CD4-positive, alpha-beta T cell treated with Interleukin-6 at 100 ng/mL for 8 hours (primary cell): ENCODE results near the gene CLCN6.

Experiments used
- DNase-seq: peaks from one replicate; pipeline ENCODE4 v3.0.0-alpha.2; 2020; ENCODE audit warnings: mixed read lengths, low spot score

The CLCN6 gene

GRCh38 chr1:11780380-11781147, 25.4 kb upstream of the CLCN6 start:
- no peak for DNase-seq

GRCh38 chr1:11781297-11781696, 24.7 kb upstream of the CLCN6 start:
- no peak for DNase-seq

- DNase-seq: no peak
Observed at GRCh38 chr1:11782127-11782708, 23.8 kb upstream of the CLCN6 start.

GRCh38 chr1:11783556-11783955, 22.4 kb upstream of the CLCN6 start:
- DNase-seq: no peak

- DNase-seq: no peak
Observed at GRCh38 chr1:11784256-11784992, 21.6 kb upstream of the CLCN6 start.

- peak; percentile 29 for DNase-seq
Observed at GRCh38 chr1:11784993-11785769, 20.8 kb upstream of the CLCN6 start.

DNA sequence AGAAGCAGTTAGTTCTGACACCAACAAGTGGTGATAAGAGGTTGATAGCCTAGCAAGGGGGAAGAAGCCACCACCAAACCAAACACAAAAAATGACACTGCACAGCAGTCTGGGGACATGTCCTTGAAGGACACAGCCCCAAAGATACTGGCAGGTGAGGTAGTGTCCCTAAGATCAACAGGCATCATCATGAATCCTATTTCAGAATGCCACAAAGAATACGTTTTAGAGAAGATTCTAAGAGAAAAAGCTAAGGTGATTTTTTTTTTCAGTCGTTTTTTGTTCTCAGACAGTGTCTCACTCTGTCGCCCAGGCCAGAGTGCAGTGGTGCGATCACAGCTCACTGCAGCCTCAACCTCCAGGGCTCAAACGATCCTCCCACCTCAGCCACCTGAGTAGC, 19.8 kb upstream of the CLCN6 start:
- no peak for DNase-seq

DNA sequence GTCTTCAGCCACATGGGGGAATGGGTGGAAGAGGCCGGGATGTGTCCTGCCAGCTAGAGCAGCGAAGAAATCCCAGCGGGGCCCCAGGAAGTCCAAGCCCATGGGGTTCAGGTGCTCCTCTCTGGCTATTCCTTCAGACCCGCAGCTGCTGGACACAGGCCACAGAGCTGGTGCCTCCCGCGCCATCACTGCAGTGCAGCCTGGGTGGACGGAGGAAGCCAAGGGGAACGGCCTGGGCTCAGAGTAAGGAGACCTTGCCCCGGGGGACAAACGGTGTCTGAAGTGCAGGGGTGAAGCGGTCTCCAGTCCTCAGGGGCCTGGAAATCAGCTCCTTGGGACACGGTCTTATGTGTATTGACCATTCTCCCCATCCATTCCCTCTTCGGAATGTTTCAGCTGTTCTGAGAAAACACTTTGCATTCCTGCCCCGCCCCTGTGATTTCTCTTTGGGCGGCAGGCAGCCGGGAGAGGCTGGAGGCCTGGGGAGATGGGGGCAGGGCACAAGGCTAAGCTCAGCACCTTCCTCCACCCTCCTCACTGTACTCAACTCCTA, 18.7 kb upstream of the CLCN6 start:
- no peak for DNase-seq

DNA sequence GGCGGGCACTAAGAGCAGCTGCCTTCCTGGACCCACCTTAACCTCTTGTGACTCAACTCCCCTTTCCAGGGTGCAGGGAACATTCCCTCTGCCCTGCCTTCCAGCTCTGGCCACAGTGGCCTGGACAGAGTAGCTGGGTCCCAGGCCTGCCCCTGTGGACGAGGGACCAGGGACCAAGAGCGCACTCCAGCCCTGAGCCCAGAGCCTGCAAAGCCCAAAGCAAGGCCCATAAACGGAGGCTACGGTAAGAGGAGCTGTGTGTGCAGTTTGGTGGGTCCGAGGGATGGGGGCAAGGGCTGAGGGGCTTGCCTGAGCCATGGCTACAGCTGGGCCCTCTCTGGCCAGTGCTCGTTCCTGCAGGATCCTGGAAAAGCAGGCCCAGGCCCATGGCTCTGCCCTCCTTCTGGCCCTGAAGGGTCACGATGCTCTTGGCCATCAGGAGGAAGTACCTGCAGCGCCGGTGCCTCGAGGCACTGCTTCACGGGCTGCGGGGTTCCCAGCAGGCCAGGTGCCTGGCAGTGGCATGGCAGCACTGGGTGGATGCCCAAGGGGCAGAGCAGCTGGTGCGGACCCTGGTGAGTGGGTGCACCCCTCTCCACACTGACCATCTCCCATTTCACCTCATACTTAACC, 18.1 kb upstream of the CLCN6 start:
- DNase-seq: no peak

- no peak for DNase-seq
Observed at GRCh38 chr1:11788549-11789053, 17.4 kb upstream of the CLCN6 start.

DNA sequence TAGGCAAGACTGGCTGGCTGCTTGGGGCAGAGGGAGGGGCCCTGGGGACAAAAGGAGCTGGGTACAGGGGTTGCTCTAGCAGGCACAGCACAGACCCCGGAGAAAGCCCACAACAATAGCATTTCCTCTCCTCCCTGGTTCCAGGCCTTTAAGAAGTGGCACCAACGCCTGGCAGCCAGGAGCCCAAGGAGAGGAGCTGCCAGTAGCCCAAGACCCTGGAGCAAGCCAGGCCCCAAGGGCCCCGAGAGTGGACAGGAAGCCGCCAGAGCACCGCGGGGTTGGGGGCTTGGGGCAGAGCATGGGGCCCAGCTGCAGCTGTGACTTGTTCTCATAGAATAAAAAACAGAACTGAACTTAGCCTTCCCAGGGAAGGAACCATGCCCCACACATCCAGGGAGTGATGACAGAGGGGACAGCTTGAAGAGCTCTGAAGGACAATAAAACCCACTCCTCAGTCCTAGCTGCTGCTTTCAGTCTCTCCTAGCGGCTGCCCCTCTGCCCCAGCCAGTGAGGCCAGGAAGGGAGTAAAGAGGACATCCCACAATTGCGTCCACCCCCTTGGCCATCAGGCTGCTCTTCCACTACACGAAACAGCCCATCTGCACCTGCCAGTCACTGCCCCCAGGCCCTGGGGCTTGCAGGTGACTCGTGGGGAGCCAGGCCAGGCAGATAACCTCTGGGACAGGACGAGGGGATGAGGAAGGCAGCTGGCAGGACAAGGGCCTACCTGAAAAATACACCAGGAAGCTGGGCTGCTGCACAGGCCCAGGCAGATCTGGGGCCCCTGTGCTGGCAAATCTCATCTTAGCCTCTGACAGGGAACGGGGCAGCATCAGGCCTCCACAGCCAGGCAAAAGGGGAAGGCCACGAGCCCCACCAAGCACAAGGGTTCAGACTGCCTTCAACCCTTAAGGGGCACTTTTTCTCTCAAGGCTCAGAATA, 16.6 kb upstream of the CLCN6 start:
- no peak for DNase-seq

GRCh38 chr1:11790101-11790879, 15.7 kb upstream of the CLCN6 start:
- no peak for DNase-seq

GRCh38 chr1:11790880-11791715, 14.9 kb upstream of the CLCN6 start:
- DNase-seq: no peak

- no peak for DNase-seq
Observed at GRCh38 chr1:11792106-11792505, 13.9 kb upstream of the CLCN6 start.

- DNase-seq: no peak
Observed at GRCh38 chr1:11793819-11794218, 12.2 kb upstream of the CLCN6 start.

GRCh38 chr1:11794446-11795237, 11.3 kb upstream of the CLCN6 start:
- DNase-seq: no peak

GRCh38 chr1:11795238-11795890, 10.6 kb upstream of the CLCN6 start:
- DNase-seq: no peak
